ENCODE results near the gene ZNF236. TPM values are rescaled to one million over a fixed set of nuclear protein-coding genes. Genes with fewer than 3 reads are reported as not detected.
"Not testable (repeated sequence)": the region's sequence is repeated elsewhere in the genome, so short reads cannot be mapped to it uniquely, and the experiment has no call there.

The ZNF236 gene
- total RNA-seq, 1 donor from 2014 or later: 20.8 TPM

DNA sequence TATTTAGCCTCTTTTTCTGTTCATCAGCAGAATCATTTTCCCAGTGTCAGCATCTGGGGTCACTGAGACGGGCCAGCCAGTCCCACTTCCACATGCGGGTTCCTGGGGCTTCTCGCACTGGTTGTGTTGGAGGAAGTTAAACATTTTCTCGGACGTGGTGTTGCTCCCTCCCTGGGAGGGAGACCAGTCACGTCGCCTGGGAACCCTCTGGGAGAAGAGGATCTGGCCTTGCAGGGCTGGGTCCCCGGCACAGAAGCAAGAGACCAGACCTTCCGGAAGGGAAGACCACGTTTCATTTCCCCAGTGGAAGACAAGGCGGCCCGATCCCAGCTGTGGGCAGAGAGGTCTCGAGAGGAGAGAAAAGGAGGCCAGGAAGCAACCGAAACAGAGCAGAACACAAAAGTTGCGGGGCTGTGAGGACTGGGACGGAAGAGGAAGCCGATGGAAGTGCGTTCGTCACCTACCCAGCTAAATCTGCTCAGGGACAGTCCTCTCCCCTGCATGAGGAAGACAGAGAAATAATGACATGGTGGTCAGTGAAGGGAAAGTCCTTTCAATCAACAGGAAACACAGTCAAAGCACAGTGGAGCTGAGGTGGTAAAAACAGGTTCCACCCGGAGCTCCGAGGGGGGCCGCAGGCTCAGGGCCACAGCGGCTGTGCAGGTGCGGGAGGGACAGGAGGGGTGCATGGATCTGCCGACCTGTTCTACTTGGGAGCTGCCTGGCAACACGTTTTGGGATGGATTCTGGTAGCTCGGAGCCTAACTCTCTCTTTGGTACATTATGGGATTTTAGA is 165.9 kb downstream of the ZNF236 start:
- no peak for DNase-seq (ENCODE audit: low spot score)

DNA sequence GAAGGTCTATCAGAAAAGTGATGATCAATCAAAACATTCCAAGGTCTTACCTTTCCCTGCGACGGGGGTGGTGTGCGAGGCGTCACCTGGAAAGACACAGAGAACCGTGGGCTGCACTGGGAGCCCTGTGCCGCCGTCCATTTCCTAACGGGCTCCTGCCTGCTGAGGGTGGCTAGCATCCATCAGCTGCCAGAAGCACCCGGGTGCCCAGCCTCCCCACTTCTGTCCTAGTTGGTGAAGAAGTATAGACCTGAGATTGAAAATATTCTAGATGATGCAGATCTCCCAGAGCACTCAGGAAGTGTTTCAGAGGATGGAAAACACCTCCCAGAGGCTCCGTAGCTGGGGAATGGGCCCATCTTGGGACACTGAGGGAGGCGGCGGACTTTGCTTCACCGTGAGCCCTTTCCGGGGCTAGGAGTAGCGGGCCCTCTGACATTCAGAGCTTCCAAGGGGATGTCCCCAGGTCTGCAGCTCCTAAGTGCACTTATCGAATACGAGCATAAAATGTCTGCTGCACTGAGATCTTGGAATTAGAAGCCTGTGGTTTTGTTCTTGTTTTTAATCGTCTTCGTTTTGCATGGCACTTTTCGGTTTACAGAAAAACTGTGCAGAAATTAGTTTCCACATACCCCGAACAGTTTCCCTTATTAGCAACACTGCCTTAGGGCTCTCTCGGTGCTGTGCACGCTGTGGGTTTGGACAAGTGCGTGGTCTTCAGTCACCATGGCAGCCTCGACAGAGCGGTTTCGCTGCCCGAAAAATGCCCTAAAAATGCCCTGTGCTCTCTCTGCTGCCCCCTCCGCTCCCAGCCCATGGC is 166.7 kb downstream of the ZNF236 start:
- no peak for DNase-seq (ENCODE audit: low spot score)

DNA sequence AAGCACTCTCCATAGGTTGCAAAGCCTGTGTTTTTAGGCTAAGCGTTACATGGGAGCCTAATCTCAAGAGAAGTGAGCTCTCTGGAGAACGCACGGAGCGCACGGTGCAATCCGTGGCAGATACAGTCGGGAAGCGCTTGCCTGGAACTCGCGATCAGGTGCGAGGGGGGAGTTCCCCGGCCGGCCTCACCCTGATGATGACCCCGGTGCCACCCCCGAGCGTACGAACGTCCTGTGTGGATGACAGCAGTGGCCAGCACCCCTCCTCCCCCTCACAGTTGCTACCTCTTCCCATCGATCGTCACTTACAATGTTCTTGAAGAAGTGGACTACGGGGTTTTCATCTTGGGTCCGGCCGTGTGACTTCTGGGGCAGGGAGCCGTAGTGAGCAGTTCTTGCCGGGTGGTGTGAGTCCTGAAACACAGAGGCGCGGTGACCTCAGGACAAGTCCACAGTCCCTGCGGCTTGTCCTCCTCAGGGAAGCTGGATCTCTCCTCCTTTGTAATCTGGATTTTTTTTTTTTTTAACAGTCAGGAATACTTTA is 167.4 kb downstream of the ZNF236 start:
- DNase-seq (ENCODE audit: low spot score): no peak

DNA sequence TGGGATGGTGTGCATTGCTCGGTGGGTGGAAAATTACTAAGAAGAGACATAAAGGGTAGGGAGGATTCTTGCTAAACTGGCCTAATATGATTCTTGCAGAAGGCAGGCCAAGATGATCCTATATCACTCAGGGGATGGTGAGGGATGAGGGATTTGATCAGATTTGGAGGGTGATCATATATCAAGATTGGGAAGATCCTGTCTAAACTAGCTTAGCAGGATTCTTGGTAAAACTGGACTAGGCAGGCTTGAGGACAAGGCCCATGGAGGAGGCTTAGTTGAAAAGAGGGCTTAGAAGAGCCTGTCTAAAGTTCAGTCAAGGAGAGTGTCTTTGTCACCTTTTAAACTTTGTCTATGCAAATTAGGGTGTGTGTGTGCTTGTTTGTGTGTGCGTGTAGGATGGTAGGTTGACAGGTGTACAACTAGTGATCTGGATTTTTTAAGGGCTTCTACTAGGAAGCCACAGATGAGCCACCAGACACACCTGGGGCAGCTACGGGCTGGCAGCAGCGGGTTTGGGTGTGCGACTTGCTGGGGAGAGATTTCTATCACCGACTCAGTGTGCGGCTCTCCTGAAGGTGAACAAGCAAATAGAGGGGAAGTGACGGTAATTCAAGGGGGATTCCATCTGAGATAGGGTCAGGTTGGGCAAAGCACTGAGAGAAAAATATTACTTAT is 168.1 kb downstream of the ZNF236 start:
- not testable (repeated sequence) for DNase-seq (ENCODE audit: low spot score)

DNA sequence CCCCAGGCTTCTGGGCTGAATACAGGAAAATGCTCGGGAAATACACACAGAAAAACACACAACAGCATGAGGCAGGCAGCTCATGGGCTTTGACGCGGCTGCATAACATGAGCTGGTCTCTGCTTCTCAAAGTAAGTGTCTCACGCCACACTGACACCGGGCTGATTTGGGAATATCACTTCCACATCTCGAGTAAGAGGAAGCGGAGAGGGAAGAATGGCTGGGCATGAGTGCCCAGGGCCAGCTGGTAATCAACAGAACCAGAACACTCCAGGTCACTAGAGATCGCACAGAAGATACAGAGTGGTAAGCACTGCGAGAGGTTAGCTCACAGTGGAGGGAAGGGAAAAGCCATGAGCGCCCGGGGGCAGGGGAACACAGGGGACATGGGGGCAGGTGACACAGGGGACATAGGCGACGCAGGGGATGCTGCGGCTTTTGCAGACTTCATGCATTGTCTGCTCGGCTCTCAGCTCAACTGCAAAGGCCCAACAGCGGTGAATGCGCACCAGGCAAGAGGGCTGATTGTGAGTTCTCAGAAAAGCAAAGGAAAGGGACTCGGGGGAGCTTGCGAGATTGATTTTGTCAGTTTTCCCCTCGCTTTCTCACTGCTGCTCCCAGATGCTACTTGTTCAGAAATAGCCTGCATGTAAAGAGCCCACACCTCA is 168.8 kb downstream of the ZNF236 start:
- no peak for DNase-seq (ENCODE audit: low spot score)

DNA sequence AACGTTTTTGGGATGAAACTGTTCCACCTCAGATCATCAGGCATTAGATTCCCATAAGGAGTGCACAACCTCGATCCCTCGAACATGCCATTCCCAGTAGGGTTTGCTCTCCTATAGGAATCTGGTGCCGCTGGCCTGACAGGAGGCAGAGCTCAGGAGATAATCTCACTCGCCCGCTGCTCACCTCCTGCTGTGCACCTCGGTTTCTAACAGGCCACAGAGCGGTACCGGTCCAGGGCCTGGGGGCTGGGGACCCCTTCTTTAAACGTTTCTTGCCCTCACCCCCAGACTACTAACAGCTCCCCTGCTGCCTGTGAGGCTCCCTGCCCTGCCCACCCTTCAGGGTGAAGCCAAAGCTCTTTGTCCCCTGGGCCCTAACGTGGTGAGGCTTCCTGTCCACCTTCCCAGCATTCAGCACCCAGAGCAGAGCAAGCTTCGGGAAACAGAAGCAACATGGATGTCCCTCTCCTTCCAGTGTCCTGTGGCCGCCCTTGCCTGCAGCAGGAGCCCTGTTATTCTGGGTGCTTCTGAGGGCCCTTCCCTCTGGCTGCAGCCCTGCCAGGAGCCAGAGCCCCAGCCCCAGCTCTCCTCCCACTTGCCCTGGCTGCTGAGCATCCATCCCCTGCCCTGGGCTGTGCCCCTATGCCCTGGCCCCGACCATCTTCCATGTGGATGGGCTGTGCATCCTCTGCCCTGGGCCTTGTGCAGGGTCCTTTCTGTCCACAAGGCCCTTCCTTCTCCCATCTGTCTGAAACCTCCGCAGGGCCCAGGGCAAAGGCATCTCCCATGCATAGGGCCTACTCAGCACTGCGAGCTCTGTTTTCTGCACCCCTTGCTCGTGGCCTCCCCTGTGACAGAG is 170.1 kb downstream of the ZNF236 start:
- DNase-seq (ENCODE audit: low spot score): no peak

DNA sequence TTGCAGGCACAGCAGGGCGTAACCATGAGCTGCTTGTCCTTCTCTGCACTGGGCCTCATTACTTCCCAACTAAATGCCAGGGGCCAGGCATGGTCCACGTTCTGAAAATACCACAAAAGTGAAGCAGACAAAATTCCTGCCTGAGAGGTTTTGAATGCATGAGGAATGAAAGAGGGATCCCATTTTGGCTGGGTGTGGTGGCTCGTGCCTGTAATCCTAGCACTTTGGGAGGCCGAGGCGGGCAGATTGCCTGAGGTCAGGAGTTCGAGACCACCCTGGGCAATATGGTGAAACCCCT is 170.7 kb downstream of the ZNF236 start:
- DNase-seq (ENCODE audit: low spot score): no peak

DNA sequence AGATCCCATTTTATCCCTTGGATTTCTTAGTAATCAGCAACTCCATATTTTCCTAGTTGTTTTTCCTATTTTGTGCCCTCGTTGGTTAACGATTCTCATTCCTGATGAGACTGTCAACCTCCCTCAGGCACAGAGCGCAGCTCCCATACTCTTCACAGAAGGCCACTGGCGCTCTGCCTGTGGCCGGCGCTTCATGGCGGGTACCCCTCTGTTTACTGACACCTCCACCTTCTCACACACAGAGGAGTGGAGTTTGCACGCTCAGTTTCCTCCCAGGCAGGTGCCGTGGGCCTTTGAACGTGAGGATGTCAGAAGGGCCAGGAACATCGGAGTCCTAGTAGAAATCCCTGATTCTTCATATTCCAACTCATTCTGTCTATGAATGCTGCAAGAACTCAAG is 171.2 kb downstream of the ZNF236 start:
- DNase-seq (ENCODE audit: low spot score): no peak

DNA sequence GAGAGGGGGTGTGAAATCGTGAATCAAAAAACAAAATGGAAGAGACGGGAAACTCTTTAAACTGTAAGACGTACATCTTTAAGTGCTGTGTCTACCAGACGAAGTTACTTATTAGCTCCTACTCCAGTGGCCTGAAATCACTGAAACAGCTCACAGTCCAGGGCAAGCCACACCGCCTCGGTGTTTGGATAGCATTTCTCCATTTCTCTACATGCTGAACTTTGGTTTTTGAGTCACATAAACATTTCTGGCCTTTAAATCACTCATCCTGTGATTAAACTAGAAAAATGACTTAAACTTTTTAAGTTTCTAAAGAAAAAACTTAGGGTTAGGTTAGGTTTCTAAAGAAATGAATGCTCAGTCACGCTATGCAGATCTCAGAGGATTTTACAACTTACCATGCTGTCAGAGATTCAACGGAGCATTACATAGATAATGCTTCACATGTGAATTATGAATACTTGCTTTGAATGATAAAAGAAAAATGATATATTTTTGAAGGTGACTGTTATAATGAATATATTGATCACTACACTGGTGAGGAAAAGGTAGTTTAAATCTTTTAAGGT is 171.8 kb downstream of the ZNF236 start:
- DNase-seq (ENCODE audit: low spot score): no peak

DNA sequence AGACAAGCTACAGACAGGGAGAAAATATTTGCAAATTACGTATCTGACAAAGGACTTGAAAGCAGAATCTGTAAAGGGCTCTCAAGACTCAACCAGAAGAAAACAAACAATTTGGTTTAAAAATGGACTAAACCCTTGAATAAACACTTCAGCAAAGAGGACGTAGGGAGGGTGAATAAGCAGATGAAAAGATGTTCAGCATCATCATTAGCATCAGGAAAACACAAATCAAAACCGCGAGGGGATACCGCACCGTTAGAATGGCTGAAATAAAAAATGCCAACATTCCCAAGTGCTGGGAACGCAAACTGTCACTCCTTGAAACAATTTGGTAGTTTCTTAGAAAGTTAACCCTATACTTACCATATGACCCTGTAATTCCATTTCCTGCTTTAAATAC is 173.5 kb downstream of the ZNF236 start:
- no peak for DNase-seq (ENCODE audit: low spot score)

DNA sequence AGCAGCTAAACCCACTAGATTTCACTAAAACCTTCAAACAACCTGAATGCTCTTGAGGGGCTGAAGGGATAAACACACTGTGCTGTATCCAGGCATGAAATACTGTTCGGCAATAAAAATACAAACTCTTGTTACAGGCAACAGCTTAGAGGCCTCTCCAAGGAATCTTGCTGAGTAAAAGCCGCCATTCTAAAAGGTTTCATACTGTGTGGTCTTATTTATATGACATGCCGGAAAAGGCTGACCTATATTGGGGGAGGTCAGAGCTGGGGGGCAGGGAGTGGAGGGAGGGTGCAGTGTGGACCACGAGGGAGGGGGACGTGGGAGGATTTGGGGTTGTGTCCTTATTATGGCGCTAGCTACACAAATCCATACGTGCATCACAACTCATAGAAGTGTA is 174.1 kb downstream of the ZNF236 start:
- no peak for DNase-seq (ENCODE audit: low spot score)

DNA sequence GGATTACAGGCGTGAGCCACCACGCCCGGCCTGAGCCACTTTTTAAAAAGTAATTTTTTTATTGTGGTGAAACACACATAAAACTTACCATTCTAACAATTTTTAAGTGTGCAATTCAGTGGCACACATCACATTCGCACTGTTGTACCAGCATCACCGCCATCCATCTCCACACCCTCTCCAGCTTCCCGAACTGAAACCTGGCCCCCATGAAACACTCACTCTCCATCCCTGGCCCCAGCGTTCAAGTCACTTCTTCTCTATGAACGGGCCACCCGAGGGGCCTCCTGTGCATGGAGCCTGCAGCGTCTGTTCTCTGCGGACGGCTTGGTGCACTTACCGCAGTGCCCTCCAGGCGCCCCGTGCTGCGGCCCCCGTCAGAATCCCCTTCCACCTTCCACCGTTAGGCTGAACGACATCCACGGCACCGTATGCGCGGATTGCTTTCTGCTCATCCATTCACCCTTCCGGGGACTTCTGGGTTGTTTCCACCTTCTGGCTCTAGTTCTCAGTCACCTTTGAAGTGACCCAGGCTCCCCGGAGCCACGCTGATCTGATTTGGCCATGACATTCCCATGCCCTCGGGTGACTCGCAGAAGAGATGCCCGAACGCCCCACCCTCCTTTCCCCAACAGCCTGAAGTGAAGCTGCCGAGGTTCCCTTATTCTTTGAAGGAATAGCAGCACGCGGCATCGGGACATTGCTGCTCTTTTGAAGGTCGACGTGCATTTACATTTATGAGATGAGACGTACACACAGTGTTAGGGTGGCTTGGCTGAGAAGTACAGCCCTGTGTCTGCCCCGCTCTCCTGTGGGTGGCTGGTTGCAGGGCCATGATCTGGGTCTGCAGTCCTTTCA is 175.8 kb downstream of the ZNF236 start:
- DNase-seq (ENCODE audit: low spot score): no peak

DNA sequence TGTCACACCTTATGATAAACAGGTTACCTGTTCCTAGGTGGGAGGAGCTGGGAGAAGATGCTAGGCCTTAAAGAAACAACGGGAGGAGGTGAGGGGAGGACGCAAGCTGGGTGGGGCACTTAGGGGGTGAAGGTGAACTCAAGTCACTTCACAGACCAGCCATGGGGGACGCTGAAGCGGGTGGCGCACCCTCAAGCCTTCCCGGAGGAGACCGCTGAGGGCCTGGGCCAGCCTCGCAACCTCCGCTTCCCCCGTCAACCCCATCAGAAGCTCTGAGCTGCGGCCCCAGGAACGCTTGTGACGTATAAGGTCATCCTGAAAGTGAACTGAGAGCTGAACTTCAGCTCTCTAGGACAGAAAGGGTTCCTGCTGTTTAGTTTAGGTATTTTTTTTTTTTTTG is 176.7 kb downstream of the ZNF236 start:
- no peak for DNase-seq (ENCODE audit: low spot score)

DNA sequence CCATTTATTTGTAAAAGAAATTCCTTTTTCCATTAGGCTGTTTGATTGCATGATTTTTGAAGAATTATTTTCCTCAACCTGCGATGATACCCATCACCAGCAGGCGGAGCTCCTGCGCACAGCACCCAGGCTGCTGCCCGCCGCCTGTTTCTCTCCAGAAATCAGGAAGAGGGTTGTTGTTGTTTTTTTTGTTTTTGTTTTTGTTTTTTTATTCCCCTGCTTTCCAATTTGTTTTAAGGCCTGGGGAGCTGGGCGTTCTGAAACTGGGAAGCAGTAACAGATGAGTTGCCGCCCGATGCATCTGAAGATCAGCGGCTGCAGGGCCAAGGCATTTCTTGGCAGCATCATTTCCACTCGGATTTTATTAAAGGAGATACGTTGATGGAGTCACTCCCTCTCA is 178.2 kb downstream of the ZNF236 start:
- peak; percentile 47 for DNase-seq (ENCODE audit: low spot score)

DNA sequence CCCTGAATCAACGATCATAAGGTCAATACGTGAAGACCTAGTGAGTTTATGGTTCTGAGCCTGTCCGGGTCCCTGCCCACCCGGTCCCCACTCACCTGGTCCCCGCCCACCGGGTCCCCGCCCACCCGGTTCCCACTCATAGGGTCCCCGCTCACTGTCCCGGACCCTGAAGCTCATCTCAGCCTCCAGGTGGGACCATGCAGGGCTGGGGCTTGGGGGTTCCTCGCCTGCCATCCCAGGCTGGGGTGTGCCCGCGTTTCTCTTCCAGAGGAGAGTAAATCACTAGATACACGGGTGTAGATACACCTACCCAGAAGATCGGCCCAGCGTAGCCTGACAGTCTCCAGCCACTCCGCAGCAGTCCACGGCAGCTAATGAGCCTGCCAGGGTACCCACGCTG is 178.7 kb downstream of the ZNF236 start:
- no peak for DNase-seq (ENCODE audit: low spot score)

DNA sequence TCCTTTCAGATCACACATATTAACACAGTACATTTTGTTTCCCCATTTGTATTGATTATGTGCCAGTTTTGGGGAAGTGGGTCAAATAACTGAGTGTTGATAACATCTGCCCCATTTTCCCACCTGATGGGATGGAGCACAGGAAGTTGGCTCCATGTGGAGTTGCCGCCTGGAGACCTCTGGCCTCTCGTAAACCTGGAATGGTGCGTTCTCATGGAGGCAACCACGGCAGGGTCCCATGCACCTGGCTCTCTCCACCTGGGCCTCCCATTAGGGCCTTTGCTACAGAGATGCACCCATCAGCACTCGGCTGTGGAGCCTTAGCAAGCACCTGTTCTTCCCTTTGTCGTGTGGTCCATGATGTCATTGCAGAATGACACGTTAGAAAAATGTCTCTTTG is 179.6 kb downstream of the ZNF236 start:
- DNase-seq (ENCODE audit: low spot score): no peak

DNA sequence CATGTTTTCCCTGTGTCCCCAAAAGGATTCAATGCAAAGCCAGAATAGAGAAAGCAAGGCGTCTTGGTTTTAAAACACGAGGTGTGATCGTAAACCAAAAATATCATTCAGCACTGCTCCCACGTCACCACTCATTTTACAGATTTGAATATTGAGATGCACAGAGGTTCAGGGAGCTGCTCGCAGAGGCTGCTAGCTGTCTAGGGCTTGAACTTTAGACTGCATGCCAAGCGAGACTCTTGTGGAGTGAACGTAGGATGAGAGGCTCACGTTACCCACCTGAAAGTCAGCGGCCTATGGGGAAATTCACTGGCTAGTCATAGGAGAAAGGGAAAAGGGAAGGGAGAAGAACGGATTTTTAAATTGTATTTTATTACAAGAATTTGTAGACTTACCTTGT is 180.1 kb downstream of the ZNF236 start:
- no peak for DNase-seq (ENCODE audit: low spot score)

DNA sequence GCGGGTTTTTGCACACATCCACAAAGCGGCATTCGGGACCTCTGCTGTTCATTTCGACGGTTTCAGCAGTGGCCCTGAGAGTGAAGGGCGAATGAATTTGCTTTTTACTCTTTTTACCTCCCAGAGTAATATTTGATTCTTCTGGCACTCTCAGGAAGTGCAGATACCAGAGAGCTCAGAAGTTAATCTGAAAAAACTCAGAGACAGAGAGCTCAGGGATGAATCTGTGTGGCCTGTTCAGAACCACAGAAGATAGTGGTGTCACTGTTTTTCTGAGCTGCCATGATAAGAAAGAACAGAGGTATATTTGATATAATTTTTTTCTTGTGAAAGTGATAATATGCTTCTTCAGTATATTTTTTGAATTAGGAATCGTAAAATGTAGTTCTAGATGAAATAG is 181.0 kb downstream of the ZNF236 start:
- no peak for DNase-seq (ENCODE audit: low spot score)

DNA sequence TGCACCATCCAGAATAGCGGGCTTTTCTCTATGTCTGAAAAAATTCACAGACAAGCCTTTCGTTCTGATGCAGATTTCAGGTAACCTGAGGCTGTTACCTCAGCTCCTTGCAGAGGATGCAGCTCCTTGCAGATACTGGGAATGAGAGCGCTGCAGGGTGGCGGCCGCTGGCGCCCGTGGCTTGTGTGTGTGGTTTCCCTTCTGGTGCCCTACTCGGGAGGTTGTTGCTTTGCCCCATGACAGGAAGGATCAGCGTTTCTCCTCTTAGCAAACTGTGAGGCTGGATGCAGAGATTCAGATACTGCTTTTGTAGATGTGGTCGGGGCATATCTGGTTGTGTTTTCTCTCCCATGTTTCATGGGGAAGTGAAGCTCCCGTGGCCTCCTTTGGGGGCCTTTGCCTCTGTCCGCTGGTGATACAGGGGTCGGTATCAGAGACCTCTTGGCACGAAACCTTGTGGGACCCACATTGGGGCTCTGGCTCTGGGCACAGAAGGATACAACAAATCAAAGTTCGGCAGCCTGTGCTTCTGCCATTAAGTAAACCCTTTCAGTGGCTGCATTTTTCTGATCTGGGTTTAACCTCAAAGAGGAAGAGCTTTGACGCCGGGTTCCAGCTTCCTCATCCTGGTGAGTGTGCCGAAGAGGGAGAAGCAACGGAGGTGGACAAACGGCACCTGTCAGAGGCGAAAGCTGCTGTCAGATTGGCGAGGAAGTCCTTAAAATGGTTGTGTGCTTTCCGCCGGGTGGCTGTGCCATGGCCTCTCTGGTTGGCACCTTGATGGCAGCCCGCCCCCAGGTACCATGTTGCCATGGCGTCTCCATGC is 182.4 kb downstream of the ZNF236 start:
- no peak for DNase-seq (ENCODE audit: low spot score)
